PC-9 (cell line): Measurements from ENCODE around the gene DLEC1.

Source experiments
- EZH2 ChIP-seq: fragments of 200-600 bp; sonication (generic); IDR thresholded peaks from 2 replicates; pipeline ENCODE4 v1.8.0; 2017; ENCODE audit warnings: antibody characterized with exemption, low read depth
- TF ChIP-seq, protein P1 (sequence below): fragments of 200-600 bp; sonication (generic); conservative IDR thresholded peaks from 2 replicates; pipeline ENCODE4 v1.6.1; 2017; ENCODE audit warnings: mixed run types, antibody characterized with exemption, mild to moderate bottlenecking, moderate library complexity

DNA sequence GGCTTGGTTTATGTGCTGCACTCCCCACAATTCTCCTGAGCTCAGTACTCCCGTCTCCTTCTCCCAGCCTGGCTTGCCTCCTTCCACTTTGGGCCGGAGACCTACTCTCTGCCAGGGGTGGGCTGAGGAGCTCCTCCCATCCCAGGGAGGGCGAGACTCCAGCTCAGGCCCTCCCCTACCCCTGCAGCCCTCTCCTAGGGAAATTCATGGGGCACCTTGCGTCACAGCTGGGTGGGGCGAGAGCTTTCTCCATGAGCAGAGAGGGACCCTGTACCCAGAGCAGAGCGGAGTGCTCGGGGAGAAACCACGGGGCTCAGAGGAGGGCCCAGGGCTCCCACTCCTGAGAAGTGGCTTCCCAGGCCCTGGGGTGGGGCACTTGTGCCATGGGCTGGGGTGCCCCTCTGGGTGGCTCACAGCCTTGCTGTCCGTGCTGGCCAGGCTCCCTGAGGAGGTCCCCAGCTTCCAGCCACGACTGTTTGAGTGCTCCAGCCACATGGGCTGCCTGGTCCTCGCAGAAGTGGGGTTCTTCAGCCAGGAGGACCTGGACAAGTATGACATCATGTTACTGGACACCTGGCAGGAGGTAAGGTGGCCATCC, 35.1 kb upstream of the DLEC1 start:
- TF ChIP-seq, protein P1, sequence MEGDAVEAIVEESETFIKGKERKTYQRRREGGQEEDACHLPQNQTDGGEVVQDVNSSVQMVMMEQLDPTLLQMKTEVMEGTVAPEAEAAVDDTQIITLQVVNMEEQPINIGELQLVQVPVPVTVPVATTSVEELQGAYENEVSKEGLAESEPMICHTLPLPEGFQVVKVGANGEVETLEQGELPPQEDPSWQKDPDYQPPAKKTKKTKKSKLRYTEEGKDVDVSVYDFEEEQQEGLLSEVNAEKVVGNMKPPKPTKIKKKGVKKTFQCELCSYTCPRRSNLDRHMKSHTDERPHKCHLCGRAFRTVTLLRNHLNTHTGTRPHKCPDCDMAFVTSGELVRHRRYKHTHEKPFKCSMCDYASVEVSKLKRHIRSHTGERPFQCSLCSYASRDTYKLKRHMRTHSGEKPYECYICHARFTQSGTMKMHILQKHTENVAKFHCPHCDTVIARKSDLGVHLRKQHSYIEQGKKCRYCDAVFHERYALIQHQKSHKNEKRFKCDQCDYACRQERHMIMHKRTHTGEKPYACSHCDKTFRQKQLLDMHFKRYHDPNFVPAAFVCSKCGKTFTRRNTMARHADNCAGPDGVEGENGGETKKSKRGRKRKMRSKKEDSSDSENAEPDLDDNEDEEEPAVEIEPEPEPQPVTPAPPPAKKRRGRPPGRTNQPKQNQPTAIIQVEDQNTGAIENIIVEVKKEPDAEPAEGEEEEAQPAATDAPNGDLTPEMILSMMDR, result no peak
- no peak for TF ChIP-seq EZH2
